Measurements from ENCODE around the gene NFKBIL1. TPM values are rescaled to one million over a fixed set of nuclear protein-coding genes. Genes with fewer than 3 reads are reported as not detected.

The NFKBIL1 gene
- total and polyA plus RNA-seq, 9 of the 15 experiments (the other 6 are each of a cell fraction or from before 2014, with no cell fraction given), result 0.49 to 33.1 (median 7.6) TPM

GRCh38 chr6:31528307-31528777 lies 19.1 kb upstream of the NFKBIL1 start:
- Histone ChIP-seq H3K9me3 (replicated peaks; ENCODE audit: control insufficient read depth, insufficient read depth, low read depth, low read length) (no peaks in the 10 kb centered on the region), H4K20me1 (replicated peaks; ENCODE audit: control insufficient read depth, insufficient read depth, low read length) (0 out of 2 replicates have a peak, but pooled peaks cover 16% of the 10 kb centered on the region), H3K4me2 (ENCODE audit: insufficient read depth, low read length) (no peak overlapping the region), H2AFZ (ENCODE audit: low read depth, low read length) (no peak overlapping the region), H3K27ac (ENCODE audit: extremely low read depth, low read depth, low read length) (no peak overlapping the region), H3K9ac (ENCODE audit: insufficient read depth in 1 of 2, low read depth in 2 of 2, low read length in 2 of 2) (no peak overlapping the region), H3K36me3 (ENCODE audit: control insufficient read depth, insufficient read depth, low read length) (peaks cover 39% of the 10 kb centered on the region), H3K27me3 (ENCODE audit: control insufficient read depth in 2 of 2, insufficient read depth in 2 of 2, low read length in 2 of 2) (no peaks in the 10 kb centered on the region), H3K9me1 (ENCODE audit: control insufficient read depth, insufficient read depth, low read length) (no peaks in the 10 kb centered on the region), H3K4me3 (no peak overlapping the region), H3K79me2 (ENCODE audit: control insufficient read depth, insufficient read depth, low read length) (peaks cover 4% of the 10 kb centered on the region; the same call in 2 of the 3 replicates), H3K4me1 (replicated peaks in 1 of 2; ENCODE audit: control insufficient read depth in 2 of 2, insufficient read depth in 2 of 2, low read length in 2 of 2) (peaks cover 10 to 20% of the 10 kb centered on the region in 2 experiments)
- CTCF ChIA-PET (ENCODE audit: low intra/inter-chr PET ratio), result no interaction called here
- DNase-seq (ENCODE audit: extremely low read depth in 1 of 4, low spot score in 3 of 4), result peak in 1 of 4 experiments; percentile 47
- intact Hi-C loops (cut with micrococcal nuclease), result loop anchor here (5.0 kb wide), 1 partner anchor 36 kb away; no protein-coding TSS in a partner anchor
- ATAC-seq, result peak; percentile 53
- peak; percentile 71 for FAIRE-seq
- TF ChIP-seq XRCC5 (IDR thresholded peaks at IDR 0.05; ENCODE audit: low read depth, low read length), result 0 out of 2 replicates have a peak, but pooled peaks have one; percentile 57
- peak; percentile 73 for TF ChIP-seq HMBOX1 (IDR thresholded peaks at IDR 0.05)
- TF ChIP-seq CTCF (IDR thresholded peaks at IDR 0.05 in 2 of 3, conservative IDR thresholded peaks at IDR 0.05 in 1 of 3; ENCODE audit: insufficient read depth in 2 of 3, low read depth in 1 of 3, low read length in 3 of 3), result peak in 1 of 3 experiments; percentile 24; a peak in 1 of 6 replicates
- peak; percentile 13; the same call in 1 of the 2 replicates for TF ChIP-seq CTBP1 (IDR thresholded peaks at IDR 0.05; ENCODE audit: borderline replicate concordance)
- TF ChIP-seq RAD21 (CRISPR knock-in tag; conservative IDR thresholded peaks at IDR 0.05 in 1 of 2, IDR thresholded peaks at IDR 0.05 in 1 of 2), result 0 out of 4 replicates have a peak, but pooled peaks of 1 of the 2 experiments have one; percentile 7
- TF ChIP-seq TAL1 (IDR thresholded peaks at IDR 0.05), result no peak
- TF ChIP-seq NRF1 (conservative IDR thresholded peaks at IDR 0.05 in 1 of 2, IDR thresholded peaks at IDR 0.05 in 1 of 2), result peak; percentile 46 to 65
- TF ChIP-seq TBP (optimal IDR thresholded peaks at IDR 0.05; ENCODE audit: low read depth, low read length), result no peak
- POLR2A ChIA-PET, result interaction anchor here (0.7 to 6.3 kb wide), 9 partner anchors 8 to 83 kb away, joined by 3 to 107 read pairs (median 3); partner anchors contain the start of gene DDX39B
- BruUV-seq (replicated peaks), result no TSS peak
- in situ Hi-C loops (cut with MboI), result loop anchor here (25.0 kb wide), 1 partner anchor 1434 kb away; the partner anchor contains the start of genes BRD2 and HLA-DMA
- 32% methylated on average over 4 of the region's 4 CpGs for WGBS (ENCODE audit: insufficient coverage, low coverage, missing lambda C conversion rate)
